NCI-H2196 (cell line): ENCODE results near the gene SLC35F6.
"Not testable (repeated sequence)": the region's sequence is repeated elsewhere in the genome, so short reads cannot be mapped to it uniquely, and the experiment has no call there.

Experiments used
- DNase-seq: peaks from one replicate; lab custom pipeline; 2025; ENCODE audit not compliant: unreplicated experiment; lab: John Stamatoyannopoulos, UW

SLC35F6 gene

GRCh38 chr2:26730549-26731344, 33.3 kb upstream of the SLC35F6 start:
- no peak for DNase-seq

DNA sequence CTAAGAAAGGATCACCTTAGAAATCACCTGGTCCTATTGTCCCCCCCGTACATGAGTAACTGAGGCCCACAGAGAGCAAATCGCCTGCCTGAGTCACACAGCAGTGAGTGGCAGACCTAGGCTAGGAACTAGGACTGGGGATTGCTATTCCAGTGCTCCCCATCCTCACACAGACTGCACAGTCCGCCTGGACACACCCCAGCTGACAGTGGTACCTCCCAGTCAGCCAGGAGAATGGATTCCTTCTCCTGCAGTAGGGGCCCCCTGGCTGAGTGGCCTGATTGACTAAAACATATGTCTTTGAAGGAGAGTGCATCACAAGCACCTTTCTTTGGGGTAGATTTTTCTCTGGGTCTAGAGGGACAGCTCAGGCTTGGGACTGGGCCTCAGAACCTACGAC, 32.4 kb upstream of the SLC35F6 start:
- no peak for DNase-seq

GRCh38 chr2:26732446-26732845, 31.6 kb upstream of the SLC35F6 start:
- DNase-seq = no peak

- no peak for DNase-seq
Observed at GRCh38 chr2:26733413-26733812, 30.7 kb upstream of the SLC35F6 start.

- DNase-seq = no peak
Observed at GRCh38 chr2:26735097-26735496, 29.0 kb upstream of the SLC35F6 start.

- DNase-seq = no peak
Observed at GRCh38 chr2:26735883-26736588, 28.0 kb upstream of the SLC35F6 start.

- no peak for DNase-seq
Observed at GRCh38 chr2:26737221-26737620, 26.9 kb upstream of the SLC35F6 start.

DNA sequence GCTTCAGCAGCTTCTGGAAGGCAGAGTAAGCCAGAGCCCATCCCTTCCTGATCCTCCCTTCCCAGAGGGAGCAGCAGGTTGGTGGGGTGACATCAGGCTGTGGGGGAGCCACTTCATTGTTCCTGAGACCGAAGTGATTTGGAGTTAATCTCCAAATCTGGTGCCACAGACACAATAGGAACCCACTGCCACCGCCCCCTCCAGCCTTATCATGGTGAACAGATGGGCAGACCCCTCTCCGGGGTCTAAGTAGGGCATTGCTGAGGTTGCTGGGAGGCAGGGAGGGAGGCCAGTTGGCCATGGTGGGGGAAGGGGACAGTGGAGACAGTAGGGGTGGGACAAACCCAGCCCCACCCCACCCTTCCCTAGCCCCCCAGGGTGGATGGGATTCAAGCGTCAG, 25.6 kb upstream of the SLC35F6 start:
- DNase-seq = no peak

GRCh38 chr2:26739514-26739913, 24.6 kb upstream of the SLC35F6 start:
- DNase-seq = no peak

- no peak for DNase-seq
Observed at GRCh38 chr2:26740346-26740745, 23.7 kb upstream of the SLC35F6 start.

- no peak for DNase-seq
Observed at GRCh38 chr2:26740890-26741302, 23.2 kb upstream of the SLC35F6 start.

GRCh38 chr2:26742048-26742770, 21.9 kb upstream of the SLC35F6 start:
- DNase-seq = no peak

GRCh38 chr2:26743852-26744251, 20.2 kb upstream of the SLC35F6 start:
- DNase-seq = no peak

GRCh38 chr2:26744953-26745352, 19.1 kb upstream of the SLC35F6 start:
- DNase-seq = no peak

DNA sequence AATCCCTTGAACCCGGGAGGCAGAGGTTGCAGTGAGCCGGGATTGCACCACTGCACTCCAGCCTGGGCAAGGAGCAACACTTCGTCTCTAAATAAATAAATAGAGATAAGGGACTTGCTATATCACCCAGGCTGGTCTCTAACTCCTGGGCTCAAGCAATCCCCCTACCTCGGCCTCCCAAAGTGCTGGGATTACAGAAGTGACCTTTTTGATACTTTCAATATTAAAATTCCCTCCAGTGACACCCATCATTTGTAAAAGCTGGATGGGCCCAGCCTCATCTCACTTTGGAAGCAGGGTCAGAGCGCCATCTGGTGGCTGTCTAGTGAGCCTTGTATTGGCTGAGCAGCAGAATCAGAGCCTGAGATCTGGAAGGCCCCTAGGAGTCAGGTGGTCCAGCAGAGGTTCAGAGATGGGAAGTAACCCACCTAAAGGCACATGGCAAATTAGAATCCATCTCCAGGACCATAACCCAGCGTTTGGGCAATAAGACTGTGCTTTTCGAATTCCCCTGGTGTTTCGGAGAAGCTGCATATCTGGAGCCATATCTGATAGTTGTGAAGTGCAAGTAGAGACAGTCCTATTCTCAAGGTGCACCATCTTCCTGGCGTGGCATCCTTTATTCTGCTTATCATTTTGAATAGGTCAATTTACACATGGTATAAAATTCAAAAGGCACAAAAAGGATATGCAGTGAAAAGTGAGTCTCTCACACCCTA, 18.3 kb upstream of the SLC35F6 start:
- DNase-seq = peak; percentile 85

- DNase-seq = no peak
Observed at GRCh38 chr2:26746934-26747333, 17.1 kb upstream of the SLC35F6 start.

DNA sequence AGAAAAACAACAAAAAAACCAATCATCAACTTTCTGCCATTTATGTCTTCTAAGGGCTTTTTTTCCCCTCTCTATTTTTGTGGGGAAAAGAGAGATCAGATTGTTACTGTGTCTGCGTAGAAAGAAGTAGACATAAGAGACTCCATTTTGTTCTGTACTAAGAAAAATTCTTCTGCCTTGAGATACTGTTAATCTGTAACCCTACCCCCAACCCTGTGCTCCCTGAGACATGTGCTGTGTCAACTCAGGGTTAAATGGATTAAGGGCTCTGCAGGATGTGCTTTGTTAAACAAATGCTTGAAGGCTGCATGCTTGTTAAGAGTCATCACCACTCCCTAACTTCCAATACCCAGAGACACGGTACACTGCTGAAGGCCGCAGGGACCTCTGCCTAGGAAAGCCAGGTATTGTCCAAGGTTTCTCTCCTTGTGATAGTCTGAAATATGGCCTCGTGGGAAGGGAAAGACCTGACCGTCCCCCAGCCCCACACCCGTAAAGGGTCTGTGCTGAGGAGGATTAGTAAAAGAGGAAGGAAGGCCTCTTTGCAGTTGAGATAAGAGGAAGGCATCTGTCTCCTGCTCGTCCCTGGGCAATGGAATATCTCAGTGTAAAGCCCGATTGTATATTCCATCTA, 14.2 kb upstream of the SLC35F6 start:
- DNase-seq = not testable (repeated sequence)

GRCh38 chr2:26750467-26750866, 13.6 kb upstream of the SLC35F6 start:
- not testable (repeated sequence) for DNase-seq

DNA sequence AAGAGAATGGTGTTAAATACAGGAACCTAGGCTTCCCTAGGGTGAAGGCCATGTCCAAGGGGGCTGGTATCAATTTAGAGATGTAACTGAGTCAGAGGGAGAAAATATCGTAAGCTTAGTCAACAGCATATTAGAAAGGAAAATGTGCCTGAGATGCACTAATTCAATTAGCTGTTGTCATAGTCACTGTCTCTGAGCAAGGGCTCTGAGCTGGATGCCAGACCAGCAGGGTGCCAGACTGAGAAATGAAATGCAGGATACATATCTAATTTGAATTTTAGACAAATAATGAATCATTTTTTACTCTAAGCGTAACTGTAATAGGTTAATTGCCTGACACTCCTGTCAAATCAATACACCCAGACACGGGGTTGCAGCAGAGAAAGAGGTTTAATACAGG, 11.4 kb upstream of the SLC35F6 start:
- DNase-seq = no peak

GRCh38 chr2:26754539-26754938, 9.5 kb upstream of the SLC35F6 start:
- no peak for DNase-seq
